ENCODE data around the gene RNLS.

DNA sequence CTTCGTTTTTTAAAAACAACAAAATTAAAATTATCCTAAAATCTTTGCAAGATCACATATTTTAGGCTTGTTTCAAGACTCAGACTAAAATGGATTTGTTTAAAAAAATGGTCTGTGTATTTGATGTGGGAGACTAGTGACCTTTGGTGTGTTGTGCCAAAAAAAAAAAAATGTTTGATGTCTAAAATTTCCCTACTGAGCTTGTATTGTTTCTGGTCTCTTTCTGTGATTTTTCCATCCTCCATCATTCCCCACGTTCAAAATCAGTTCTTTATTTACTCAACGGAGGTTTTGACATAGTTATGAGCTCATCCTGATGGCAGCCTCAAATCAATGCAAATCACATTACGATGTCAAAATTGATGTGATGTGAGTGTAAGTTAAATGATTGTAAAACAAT, 326.2 kb downstream of the RNLS start:
- TF ChIP-seq, protein P1, sequence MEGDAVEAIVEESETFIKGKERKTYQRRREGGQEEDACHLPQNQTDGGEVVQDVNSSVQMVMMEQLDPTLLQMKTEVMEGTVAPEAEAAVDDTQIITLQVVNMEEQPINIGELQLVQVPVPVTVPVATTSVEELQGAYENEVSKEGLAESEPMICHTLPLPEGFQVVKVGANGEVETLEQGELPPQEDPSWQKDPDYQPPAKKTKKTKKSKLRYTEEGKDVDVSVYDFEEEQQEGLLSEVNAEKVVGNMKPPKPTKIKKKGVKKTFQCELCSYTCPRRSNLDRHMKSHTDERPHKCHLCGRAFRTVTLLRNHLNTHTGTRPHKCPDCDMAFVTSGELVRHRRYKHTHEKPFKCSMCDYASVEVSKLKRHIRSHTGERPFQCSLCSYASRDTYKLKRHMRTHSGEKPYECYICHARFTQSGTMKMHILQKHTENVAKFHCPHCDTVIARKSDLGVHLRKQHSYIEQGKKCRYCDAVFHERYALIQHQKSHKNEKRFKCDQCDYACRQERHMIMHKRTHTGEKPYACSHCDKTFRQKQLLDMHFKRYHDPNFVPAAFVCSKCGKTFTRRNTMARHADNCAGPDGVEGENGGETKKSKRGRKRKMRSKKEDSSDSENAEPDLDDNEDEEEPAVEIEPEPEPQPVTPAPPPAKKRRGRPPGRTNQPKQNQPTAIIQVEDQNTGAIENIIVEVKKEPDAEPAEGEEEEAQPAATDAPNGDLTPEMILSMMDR (IDR thresholded peaks at IDR 0.05 in 2 of 3, conservative IDR thresholded peaks at IDR 0.05 in 1 of 3; ENCODE audit: borderline replicate concordance in 1 of 3, insufficient read depth in 1 of 3, low read depth in 2 of 3, low read length in 2 of 3): no peak
- no peak for TF ChIP-seq POLR2AphosphoS5 (IDR thresholded peaks at IDR 0.05; ENCODE audit: low read depth, low read length)
- TF ChIP-seq YY1 (IDR thresholded peaks at IDR 0.05; ENCODE audit: extremely low read depth, insufficient replicate concordance, low read depth, low read length): no peak
- no peak for TF ChIP-seq POLR2A (IDR thresholded peaks at IDR 0.05; ENCODE audit: borderline replicate concordance, extremely low read depth, insufficient read depth, insufficient read length)
- TF ChIP-seq EZH2phosphoT487 (IDR thresholded peaks at IDR 0.05; ENCODE audit: borderline replicate concordance): no peak

Data from HCT116 (cell line).